IMR-90 (cell line): ENCODE measurements around the gene ZNF236. TPM values are rescaled to one million over a fixed set of nuclear protein-coding genes. Genes with fewer than 3 reads are reported as not detected.

Experiments used
- ATAC-seq: fragments of 200-7000 bp; cut with Tn5 transposase; 2 replicates; pipeline ENCODE4 v1.9.1; 2020; ENCODE audit warnings: low read depth, mild to moderate bottlenecking, moderate library complexity
- BruUV-seq: library from RNA; stranded (reverse); fragments of 400-500 nt; replicated peaks from 2 replicates; lab custom pipeline; 2021; lab: Mats Ljungman, UMichigan
- CTCF ChIA-PET: fragments of 300-600 bp; formaldehyde crosslinking; extraction: SDS; loops from one replicate; lab custom pipeline; 2021; ENCODE audit warnings: antibody characterized with exemption; lab: Yijun Ruan, JAX
- POLR2A ChIA-PET: fragments of 300-600 bp; sonication (Branson Sonifier 250); formaldehyde crosslinking; loops from one replicate; lab custom pipeline; 2022; ENCODE audit warnings: antibody characterized with exemption; ENCODE audit not compliant: unreplicated experiment; lab: Charles Lee
- DNase-seq: peaks from one replicate; pipeline ENCODE4 v3.0.0; 2013
- H2AFZ ChIP-seq: replicated peaks from 2 replicates; pipeline ENCODE3; 2013; ENCODE audit warnings: low read length, mild to moderate bottlenecking; ENCODE audit not compliant: poor library complexity
- H2AK5ac ChIP-seq: 2 replicates; pipeline ENCODE4 v1.6.1; 2013; ENCODE audit warnings: low read depth, low read length, inconsistent platforms
- H2AK9ac ChIP-seq: replicated peaks from 2 replicates; pipeline ENCODE3; 2013; ENCODE audit warnings: mild to moderate bottlenecking, low read depth, low read length, moderate library complexity; ENCODE audit not compliant: poor library complexity
- H2BK120ac ChIP-seq: 2 replicates; pipeline ENCODE4 v1.6.1; 2013; ENCODE audit warnings: low read depth, low read length, inconsistent platforms
- H2BK15ac ChIP-seq: 3 replicates; pipeline ENCODE4 v1.6.1; 2013; ENCODE audit warnings: low read depth, low read length, inconsistent platforms
- H2BK20ac ChIP-seq: 2 replicates; pipeline ENCODE4 v1.6.1; 2013; ENCODE audit warnings: low read depth, mild to moderate bottlenecking, inconsistent platforms, low read length, moderate library complexity
- H2BK5ac ChIP-seq: 2 replicates; pipeline ENCODE4 v1.6.1; 2013; ENCODE audit warnings: mild to moderate bottlenecking, low read depth, low read length, inconsistent platforms; ENCODE audit not compliant: poor library complexity, severe bottlenecking
- H3K14ac ChIP-seq: replicated peaks from 2 replicates; pipeline ENCODE4 v1.6.1; 2013; ENCODE audit warnings: low read depth, low read length, inconsistent platforms
- H3K18ac ChIP-seq: 2 replicates; pipeline ENCODE4 v1.6.1; 2013; ENCODE audit warnings: low read depth, low read length, control low read depth
- H3K23ac ChIP-seq: 2 replicates; pipeline ENCODE4 v1.6.1; 2013; ENCODE audit warnings: low read depth, low read length, inconsistent platforms
- H3K27ac ChIP-seq: 2 replicates; pipeline ENCODE4 v1.5.1; 2013; ENCODE audit warnings: mild to moderate bottlenecking, control low read depth, low read length; ENCODE audit not compliant: insufficient read depth
- H3K27me3 ChIP-seq: 2 replicates; pipeline ENCODE4 v1.6.1; 2013; ENCODE audit warnings: low read length; ENCODE audit not compliant: control insufficient read depth, insufficient read depth
- H3K36me3 ChIP-seq: 2 replicates; pipeline ENCODE4 v1.6.1; 2013; ENCODE audit warnings: low read length, mixed read lengths; ENCODE audit not compliant: control insufficient read depth, insufficient read depth
- H3K4ac ChIP-seq: 2 replicates; pipeline ENCODE4 v1.6.1; 2013; ENCODE audit warnings: low read depth, low read length, inconsistent platforms
- H3K4me1 ChIP-seq: 2 replicates; pipeline ENCODE4 v1.6.1; 2013; ENCODE audit warnings: low read length, mixed read lengths; ENCODE audit not compliant: control insufficient read depth, insufficient read depth
- H3K4me2 ChIP-seq: 2 replicates; pipeline ENCODE4 v1.6.1; 2013; ENCODE audit warnings: low read depth, mild to moderate bottlenecking, control low read depth, low read length, moderate library complexity
- H3K4me3 ChIP-seq: 2 replicates; pipeline ENCODE4 v1.5.1; 2013; ENCODE audit warnings: low read depth, mild to moderate bottlenecking, control low read depth, low read length, moderate library complexity; ENCODE audit not compliant: insufficient read depth
- H3K56ac ChIP-seq: 2 replicates; pipeline ENCODE4 v1.6.1; 2013; ENCODE audit warnings: low read length, inconsistent platforms; ENCODE audit not compliant: insufficient read depth; ENCODE audit errors: extremely low read depth
- H3K79me1 ChIP-seq, 2 experiments: 2 replicates each; pipeline ENCODE4 v1.6.1; 2013; ENCODE audit warnings: low read length in 2 of 2, inconsistent platforms in 1 of 2, low read depth in 1 of 2
- H3K9ac ChIP-seq: 2 replicates; pipeline ENCODE4 v1.6.1; 2013; ENCODE audit warnings: low read depth, low read length, control low read depth
- H3K9me1 ChIP-seq: 2 replicates; pipeline ENCODE4 v1.6.1; 2013; ENCODE audit warnings: low read length, inconsistent platforms; ENCODE audit not compliant: insufficient read depth
- H3K9me3 ChIP-seq: 2 replicates; pipeline ENCODE4 v1.6.1; 2013; ENCODE audit warnings: low read length; ENCODE audit not compliant: control insufficient read depth, insufficient read depth
- H4K20me1 ChIP-seq: 2 replicates; pipeline ENCODE4 v1.6.1; 2013; ENCODE audit warnings: low read length, inconsistent platforms; ENCODE audit not compliant: insufficient read depth
- H4K5ac ChIP-seq: 2 replicates; pipeline ENCODE4 v1.6.1; 2013; ENCODE audit warnings: mild to moderate bottlenecking, low read depth, low read length, control low read depth
- H4K8ac ChIP-seq, 2 experiments: 2 replicates each; pipeline ENCODE4 v1.6.1; 2013; ENCODE audit warnings: low read depth in 2 of 2, low read length in 2 of 2, control low read depth in 1 of 2, inconsistent platforms in 1 of 2
- H4K91ac ChIP-seq: 2 replicates; pipeline ENCODE4 v1.6.1; 2013; ENCODE audit warnings: low read depth, low read length, inconsistent platforms; ENCODE audit not compliant: insufficient read depth
- BHLHE40 ChIP-seq: fragments of 150-350 bp; IDR thresholded peaks from 2 replicates; pipeline ENCODE4 v1.6.1; 2016; ENCODE audit warnings: mild to moderate bottlenecking, low read depth, low read length
- CHD1 ChIP-seq: IDR thresholded peaks from 2 replicates; pipeline ENCODE4 v1.6.1; 2012; ENCODE audit warnings: low read depth, low read length, improper control_type of control experiment
- ELK1 ChIP-seq: fragments of 150-350 bp; IDR thresholded peaks from 2 replicates; pipeline ENCODE4 v1.6.1; 2016; ENCODE audit warnings: low read depth, mild to moderate bottlenecking, low read length, moderate library complexity, borderline replicate concordance
- FOS ChIP-seq: fragments of 150-350 bp; IDR thresholded peaks from 2 replicates; pipeline ENCODE4 v1.6.1; 2016; ENCODE audit warnings: low read depth, low read length
- MAFK ChIP-seq: IDR thresholded peaks from 2 replicates; pipeline ENCODE4 v1.6.1; 2012; ENCODE audit warnings: low read depth, low read length, improper control_type of control experiment
- MAZ ChIP-seq: IDR thresholded peaks from 2 replicates; pipeline ENCODE4 v1.6.1; 2012; ENCODE audit warnings: low read depth, mild to moderate bottlenecking, low read length, improper control_type of control experiment, moderate library complexity, borderline replicate concordance
- MXI1 ChIP-seq: IDR thresholded peaks from 2 replicates; pipeline ENCODE4 v1.6.1; 2012; ENCODE audit warnings: low read depth, mild to moderate bottlenecking, low read length, moderate library complexity, borderline replicate concordance
- NFE2L2 ChIP-seq: fragments of 150-350 bp; IDR thresholded peaks from 2 replicates; pipeline ENCODE4 v1.6.1; 2016; ENCODE audit warnings: low read depth, mild to moderate bottlenecking, low read length
- RCOR1 ChIP-seq: IDR thresholded peaks from 2 replicates; pipeline ENCODE4 v1.6.1; 2012; ENCODE audit warnings: mild to moderate bottlenecking, low read length, improper control_type of control experiment; ENCODE audit not compliant: insufficient replicate concordance
- RFX5 ChIP-seq: IDR thresholded peaks from 2 replicates; pipeline ENCODE4 v1.8.0; 2012; ENCODE audit warnings: low read depth, mild to moderate bottlenecking, low read length, moderate library complexity
- SMC3 ChIP-seq: fragments of 150-350 bp; IDR thresholded peaks from 2 replicates; pipeline ENCODE4 v1.6.1; 2016; ENCODE audit warnings: low read depth, mild to moderate bottlenecking, antibody characterized with exemption, low read length, moderate library complexity
- WGBS, 2 experiments: methylation state at CpG; one replicate each; pipeline versions ENCODE4 v1.1.5 to v1.1.7; 2013; ENCODE audit warnings: missing lambda C conversion rate in 2 of 2; ENCODE audit not compliant: insufficient read length in 1 of 2; ENCODE audit errors: extremely low coverage in 2 of 2; 5-methylcytosine and 5-hydroxymethylcytosine counted together
- dilution Hi-C: fragments of 300-500 bp; cut with HindIII; formaldehyde crosslinking; loops from one replicate; pipeline ENCODE4 v1.14.3; 2018; ENCODE audit warnings: low sequenced_read_pairs; ENCODE audit not compliant: unreplicated experiment
- in situ Hi-C: fragments of 300-500 bp; cut with MboI; formaldehyde crosslinking; loops from 3 replicates; pipeline ENCODE4 v1.14.3; 2019; ENCODE audit warnings: low sequenced_read_pairs, inconsistent platforms, mixed read lengths
- intact Hi-C: fragments of 100-400 bp; cut with micrococcal nuclease; formaldehyde crosslinking; loops from 2 replicates; pipeline ENCODE4 v1.10.0; 2022
- polyA plus RNA-seq, 3 experiments: library from polyadenylated mRNA; depleted of rRNA; stranded (reverse); fragments of >200 nt; gene quantifications; 2 replicates each; pipeline ENCODE4 v1.2.3, GENCODE V29; 2012; ENCODE audit warnings: low replicate concordance in 1 of 3
- total RNA-seq: library from RNA; depleted of rRNA; stranded (reverse); fragments of >200 nt; gene quantifications from 2 replicates; pipeline ENCODE4 v1.2.3, GENCODE V29; 2012
- TF ChIP-seq, protein P1 (sequence below): conservative IDR thresholded peaks from 2 replicates; pipeline ENCODE4 v1.5.1; 2012; ENCODE audit warnings: mild to moderate bottlenecking, low read depth, low read length, improper control_type of control experiment

Gene ZNF236
- total and polyA plus RNA-seq, 2 of the 4 experiments (the other 2 are of a cell fraction) = 3.6 to 9.7 TPM

DNA sequence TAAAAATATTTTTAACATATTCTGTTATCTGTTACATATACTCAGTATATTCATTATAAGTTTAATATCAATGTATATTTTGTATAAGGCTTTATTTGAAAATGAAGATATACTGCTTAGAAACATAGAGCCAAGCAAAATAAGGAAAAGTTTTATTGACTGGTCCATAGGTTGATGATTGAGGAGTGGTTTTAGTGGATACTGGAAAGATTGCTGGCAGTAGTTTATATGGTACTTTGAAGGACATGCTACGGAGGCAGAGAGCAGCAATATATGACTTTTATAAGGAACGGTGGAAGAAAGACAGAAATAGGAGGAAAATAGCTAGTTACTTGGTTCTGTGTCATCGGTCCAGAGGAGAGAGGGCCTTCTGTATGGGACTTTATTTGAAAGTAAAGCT lies 92.4 kb downstream of the ZNF236 start:
- Histone ChIP-seq H3K27me3 (no peaks in the 10 kb centered on the region), H3K18ac (no peak overlapping the region), H4K91ac (no peak overlapping the region), H3K14ac (no peak overlapping the region), H3K9ac (no peak overlapping the region), H3K4ac (no peak overlapping the region), H3K23ac (no peak overlapping the region), H2AFZ (no peak overlapping the region), H3K9me1 (no peaks in the 10 kb centered on the region), H2BK20ac (no peak overlapping the region), H2BK120ac (no peak overlapping the region), H3K4me2 (no peak overlapping the region), H4K5ac (no peak overlapping the region), H3K27ac (no peak overlapping the region), H3K4me1 (no peaks in the 10 kb centered on the region), H2BK5ac (no peak overlapping the region), H3K9me3 (no peaks in the 10 kb centered on the region), H2AK5ac (no peak overlapping the region), H3K36me3 (peaks cover 43% of the 10 kb centered on the region), H3K79me1 (no peaks in the 10 kb centered on the region; a peak in 1 of 4 replicates), H4K20me1 (no peaks in the 10 kb centered on the region), H2BK15ac (no peak overlapping the region), H3K56ac (no peak overlapping the region), H4K8ac (no peak overlapping the region), H2AK9ac (no peak overlapping the region), H3K4me3 (no peak overlapping the region)
- in situ Hi-C loops = no loop called here
- CTCF ChIA-PET = interaction anchor here (1.4 kb wide), 1 partner anchor 31 kb away, joined by 3 read pairs; no protein-coding TSS in a partner anchor
- no TSS peak for BruUV-seq
- POLR2A ChIA-PET = no interaction called here
- no peak for ATAC-seq
- no peak for DNase-seq
- TF ChIP-seq RFX5 (no peak), ELK1 (no peak), MXI1 (no peak), BHLHE40 (no peak), NFE2L2 (no peak), MAZ (no peak), MAFK (no peak), SMC3 (no peak), CHD1 (no peak), FOS (no peak), RCOR1 (no peak)
- TF ChIP-seq, protein P1, sequence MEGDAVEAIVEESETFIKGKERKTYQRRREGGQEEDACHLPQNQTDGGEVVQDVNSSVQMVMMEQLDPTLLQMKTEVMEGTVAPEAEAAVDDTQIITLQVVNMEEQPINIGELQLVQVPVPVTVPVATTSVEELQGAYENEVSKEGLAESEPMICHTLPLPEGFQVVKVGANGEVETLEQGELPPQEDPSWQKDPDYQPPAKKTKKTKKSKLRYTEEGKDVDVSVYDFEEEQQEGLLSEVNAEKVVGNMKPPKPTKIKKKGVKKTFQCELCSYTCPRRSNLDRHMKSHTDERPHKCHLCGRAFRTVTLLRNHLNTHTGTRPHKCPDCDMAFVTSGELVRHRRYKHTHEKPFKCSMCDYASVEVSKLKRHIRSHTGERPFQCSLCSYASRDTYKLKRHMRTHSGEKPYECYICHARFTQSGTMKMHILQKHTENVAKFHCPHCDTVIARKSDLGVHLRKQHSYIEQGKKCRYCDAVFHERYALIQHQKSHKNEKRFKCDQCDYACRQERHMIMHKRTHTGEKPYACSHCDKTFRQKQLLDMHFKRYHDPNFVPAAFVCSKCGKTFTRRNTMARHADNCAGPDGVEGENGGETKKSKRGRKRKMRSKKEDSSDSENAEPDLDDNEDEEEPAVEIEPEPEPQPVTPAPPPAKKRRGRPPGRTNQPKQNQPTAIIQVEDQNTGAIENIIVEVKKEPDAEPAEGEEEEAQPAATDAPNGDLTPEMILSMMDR = no peak
- dilution Hi-C loops = no loop called here
- intact Hi-C loops = no loop called here
- 81% methylated on average over 2 of the region's 3 CpGs; no CpG with 5 or more reads in 1 of the 2 experiments for WGBS, 2 experiments
